ENCODE data around the gene ADGRL3.
"Not testable (repeated sequence)": the region's sequence is repeated elsewhere in the genome, so short reads cannot be mapped to it uniquely, and the experiment has no call there.

ADGRL3 gene

DNA sequence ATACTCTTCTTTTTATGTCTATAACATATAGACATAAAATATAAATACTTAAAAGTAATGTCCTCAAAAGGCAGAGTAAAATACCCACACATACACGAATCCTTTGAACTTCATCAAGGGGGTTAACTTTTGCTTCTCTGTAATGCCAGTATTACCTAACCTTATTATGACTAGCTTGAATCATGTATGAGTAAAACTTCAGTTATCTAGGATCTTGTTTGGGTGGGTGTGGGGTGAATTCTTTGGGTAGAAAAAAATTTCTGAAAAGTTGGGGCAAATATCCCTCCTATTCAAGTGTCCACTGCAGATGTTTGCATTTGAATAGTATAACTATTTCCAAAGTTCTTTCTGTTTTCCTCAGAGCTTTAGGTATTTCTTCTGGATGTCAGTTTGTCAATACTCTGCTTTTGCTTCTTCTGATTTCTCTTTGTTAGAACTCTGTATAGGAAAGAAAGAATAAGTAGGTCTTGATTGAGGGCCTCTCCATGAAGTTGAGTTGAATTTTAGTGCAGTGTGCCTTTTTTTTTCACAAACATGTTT lies 173.8 kb downstream of the ADGRL3 start:
- DNase-seq, result no peak

DNA sequence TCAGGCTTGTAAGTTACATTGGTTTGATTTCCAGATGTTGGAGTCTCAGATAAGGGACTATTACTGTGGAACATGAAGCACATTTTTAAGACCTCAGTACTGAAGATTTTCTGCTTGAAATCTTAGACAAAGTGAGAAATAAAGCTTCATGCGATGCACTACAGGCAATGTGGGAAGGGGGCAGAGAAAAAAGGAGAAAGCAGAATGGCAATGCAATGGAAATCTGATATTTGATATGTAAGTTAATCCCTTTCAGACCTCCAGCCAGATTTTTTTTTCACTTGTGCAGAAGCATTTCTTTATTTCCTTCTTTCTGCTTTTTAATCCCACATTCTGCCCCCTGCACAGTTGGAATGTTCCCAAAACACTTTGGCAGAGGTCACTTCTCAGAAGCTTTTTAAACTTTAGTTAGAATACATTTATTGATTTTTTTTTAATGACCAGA lies 174.3 kb downstream of the ADGRL3 start:
- no peak for DNase-seq

DNA sequence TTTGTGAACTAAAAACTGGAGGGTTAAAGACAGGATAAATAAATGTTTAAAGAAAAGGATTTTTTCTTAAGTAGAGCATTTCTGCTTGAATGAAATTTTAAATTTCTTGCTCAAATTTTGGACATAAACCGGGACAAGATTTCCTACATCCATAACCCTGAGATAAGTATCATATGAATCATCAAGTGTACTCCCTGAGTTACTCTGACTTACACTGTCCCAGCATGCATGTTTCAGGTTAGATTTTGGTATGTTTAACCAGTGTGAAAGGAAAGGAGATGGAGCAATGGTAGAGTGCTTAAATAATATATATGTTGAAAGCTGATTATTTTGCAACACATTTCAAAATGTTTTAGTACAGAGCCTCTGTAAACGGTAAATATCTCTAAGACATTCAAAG lies 175.2 kb downstream of the ADGRL3 start:
- no peak for DNase-seq

DNA sequence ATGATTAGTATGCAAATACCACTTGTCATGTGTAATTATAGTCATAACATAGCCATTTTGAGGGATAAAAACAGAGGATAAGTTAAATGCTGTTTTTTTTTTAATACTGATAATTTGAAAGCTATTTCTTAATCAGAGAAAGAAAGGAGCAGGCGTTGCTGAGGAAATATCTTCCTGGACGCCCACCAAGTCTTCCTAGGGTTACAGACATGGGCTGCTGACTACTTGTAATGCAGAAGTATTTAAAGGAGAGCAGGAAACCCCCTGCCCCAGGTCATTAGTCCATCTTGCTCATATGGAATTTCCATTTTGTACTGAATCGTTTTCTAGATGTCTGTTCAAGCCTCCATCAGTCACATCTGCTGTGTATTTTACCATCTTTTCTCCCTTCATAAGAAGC lies 176.2 kb downstream of the ADGRL3 start:
- DNase-seq, result no peak

DNA sequence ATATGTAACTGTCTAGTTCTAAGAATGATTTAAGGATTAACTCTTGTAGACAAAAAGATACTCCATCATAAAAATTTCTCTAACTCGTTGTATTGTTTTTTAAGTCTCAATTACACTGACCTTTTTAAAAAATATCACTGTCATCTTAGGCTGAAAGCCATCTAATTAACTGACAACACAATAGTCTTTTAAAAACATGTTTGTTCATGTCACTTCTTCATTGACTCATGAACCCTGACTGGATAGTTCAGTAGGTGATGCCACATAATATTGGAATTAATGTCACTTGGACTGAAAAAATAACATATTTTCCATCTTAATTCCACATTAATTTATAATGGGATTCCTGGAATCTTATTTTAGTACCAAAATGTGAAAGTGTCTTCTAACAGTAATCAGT lies 179.3 kb downstream of the ADGRL3 start:
- no peak for DNase-seq

DNA sequence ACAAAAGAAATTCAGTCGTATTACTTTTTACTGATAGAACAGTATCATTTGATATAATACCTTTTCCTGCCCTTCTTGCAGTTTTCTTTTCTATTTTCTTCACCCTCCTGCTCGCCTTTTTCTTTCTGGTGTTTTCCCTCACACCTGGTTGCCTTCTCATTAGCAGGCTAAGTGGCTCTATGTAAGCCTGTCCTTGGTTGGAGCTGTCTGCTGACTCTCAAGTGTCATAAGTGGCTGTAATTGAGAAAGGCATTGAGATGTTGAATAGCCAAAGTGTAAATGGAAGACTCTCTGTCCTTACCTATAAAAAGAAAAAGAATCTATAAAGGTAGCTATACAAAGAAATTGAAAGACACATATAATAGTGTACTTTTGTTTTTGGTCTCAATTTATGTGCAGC lies 180.7 kb downstream of the ADGRL3 start:
- DNase-seq, result peak; percentile 66

DNA sequence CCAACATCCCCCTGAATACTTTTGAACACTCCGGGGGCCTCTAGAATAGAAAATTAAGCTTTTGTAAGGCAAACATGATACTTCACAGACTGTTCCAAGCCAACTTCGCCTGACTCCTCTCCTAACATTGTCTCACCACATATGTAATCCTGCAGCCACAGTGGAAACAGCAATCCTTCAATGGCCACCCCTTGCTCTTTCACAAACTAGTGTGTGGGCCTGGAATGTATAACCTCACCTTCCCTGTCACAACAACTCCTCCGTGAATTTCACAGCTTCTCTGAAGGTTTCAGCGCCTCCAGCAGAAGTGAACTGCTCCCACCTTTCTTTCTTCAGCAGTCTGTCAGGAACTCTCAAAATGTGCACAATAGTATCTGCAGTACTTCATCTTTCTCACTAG lies 185.1 kb downstream of the ADGRL3 start:
- DNase-seq, result no peak

DNA sequence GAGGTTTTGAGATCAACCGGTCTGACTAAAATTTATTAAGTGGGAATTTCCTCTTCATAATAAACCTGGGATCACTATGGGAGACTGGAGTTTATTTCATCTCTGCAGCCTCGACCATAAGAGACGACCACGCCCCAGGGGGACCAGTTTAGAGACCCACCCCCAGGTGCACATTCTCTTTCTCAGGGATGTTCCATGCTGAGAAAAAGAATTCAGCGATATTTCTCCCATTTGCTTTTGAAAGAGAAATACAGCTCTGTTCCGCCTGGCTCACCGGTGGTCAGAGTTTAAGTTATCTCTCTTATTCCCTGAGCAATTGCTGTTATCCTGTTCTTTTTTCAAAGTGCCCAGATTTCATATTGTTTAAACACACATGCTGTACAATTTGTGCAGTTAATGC lies 187.2 kb downstream of the ADGRL3 start:
- DNase-seq, result not testable (repeated sequence)

DNA sequence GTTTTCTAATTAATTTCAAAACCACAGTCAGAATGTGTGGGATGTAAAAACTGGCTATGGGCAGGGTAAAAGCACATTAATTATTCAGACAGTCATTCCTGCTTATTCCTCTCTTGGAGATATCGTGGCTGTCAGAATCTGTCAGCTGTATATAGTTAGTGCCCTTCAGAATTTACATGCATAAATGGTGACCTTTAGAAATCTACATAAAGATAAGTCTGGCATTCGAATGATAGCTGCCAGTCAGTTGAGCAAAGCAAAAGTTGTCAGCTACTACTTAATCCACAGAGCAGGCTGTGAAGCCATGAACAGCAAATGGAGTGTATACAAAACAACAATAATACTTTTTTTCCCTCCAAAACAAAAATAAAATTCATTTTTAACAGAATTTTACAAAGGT lies 189.5 kb downstream of the ADGRL3 start:
- no peak for DNase-seq

DNA sequence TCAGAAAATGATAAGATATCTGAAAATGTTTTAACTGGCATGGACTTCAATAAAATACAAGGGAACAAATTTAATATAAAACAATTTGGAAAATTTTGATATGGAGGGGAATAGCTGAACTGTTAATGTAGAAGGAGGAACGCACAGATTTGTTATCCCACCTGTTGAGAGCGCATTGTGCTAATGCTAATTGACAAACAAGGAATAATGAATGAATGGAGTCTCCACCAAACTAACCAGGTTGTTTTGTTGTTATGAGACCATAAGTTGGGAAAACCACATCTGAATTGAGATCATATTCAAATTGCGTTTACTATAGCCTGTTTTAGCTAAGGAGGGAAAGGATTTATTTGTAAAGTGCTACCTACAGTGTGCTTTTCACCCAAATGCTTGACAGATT lies 195.6 kb downstream of the ADGRL3 start:
- DNase-seq, result no peak

DNA sequence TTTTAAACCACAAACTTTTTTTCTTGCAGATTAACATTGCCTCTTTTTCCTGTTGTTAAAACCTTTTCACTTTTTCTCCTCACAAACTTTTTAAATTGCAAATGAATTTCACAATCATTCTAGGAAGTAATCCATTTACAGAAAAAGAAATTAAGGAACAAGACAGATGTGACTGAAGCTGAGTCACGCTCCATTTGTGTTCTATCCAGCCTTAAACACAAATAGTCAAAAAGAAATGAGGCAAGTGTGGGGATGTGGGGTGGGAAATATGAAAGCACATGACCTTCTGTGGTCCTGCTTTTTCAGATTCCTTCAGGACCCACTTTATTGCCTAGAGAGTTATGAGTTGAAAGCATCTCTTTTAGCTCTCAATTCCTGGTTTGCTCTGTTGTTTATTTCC lies 197.0 kb downstream of the ADGRL3 start:
- no peak for DNase-seq

DNA sequence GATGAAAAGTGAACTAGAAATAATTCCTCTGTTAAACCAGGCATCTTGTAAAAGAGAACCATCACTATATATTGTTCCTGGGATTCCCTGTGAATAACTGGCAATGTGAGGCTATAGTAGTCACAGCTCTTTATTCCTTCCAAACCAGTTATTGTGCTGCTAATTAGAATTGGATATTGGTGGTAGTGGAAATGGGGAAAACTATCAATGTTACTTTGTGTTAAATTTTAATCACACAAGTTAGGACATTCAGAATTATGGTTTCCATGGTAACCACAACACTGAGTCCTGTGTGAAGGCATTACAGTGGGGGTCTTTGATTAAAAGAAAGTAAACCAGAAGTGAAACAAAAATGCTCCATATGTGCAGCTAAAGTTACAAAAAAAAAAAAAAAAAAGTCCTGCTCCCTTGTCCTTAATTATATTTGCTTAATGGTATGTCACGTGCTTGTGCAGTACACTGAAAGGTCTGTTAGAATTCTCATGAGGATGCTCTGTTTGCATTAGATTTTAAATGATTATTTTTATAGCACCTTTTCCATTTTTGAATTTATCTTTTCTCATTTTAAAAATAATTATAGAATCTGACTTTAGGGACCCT lies 200.4 kb downstream of the ADGRL3 start:
- DNase-seq, result no peak

DNA sequence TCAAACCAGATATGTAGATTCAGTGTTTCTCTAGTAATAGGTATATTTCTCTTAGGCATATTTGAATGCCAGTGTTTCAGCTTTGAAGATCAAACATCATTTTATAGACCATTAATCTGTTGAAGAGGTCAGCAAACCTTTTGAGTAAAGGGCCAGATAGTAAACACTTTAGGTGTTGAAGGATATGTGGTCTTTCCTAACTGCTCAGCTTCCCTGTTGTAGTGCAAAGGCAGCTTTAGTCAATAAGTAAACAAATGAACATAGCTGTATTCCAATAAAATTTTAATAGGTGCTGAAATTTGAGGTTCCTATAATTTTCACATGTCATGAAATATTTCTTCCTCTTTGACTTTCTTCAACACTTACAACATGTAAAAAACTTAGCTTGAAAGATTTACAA lies 201.6 kb downstream of the ADGRL3 start:
- DNase-seq, result no peak

DNA sequence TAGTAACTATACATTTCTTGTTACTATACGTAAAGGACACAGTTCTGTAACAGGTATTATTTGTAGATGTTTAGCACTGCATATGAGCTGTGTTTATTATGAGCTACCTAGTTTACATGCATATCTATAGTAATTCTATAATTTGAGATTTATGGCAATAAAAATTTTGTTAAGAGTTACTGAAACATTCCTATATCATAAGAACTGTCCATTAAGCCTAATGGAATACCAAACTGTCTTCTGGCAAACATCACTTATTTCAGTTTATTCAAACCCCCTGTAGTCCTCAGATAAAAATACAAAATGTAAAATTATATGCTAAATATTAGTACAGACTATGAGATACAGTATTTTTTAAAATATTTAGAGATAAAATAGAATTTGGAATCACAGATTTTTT lies 205.2 kb downstream of the ADGRL3 start:
- DNase-seq, result no peak

DNA sequence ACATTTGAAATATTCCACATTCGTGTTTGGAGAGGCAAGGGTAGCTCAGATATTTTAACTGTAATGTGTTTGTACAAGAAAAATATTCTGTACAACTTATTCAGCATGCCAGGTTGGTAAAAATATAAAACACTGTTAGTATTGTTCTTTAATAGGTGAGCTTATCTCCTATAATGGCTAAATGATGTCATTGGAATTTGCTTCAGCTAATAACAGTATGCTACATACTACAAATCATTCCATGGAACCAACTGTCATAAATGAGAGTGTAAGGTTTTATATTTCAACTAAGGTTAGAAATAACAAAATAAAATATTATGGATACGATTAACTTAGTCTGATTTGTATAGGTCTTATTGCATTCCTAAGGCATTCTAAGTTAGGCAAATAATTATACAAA lies 206.6 kb downstream of the ADGRL3 start:
- DNase-seq, result no peak

DNA sequence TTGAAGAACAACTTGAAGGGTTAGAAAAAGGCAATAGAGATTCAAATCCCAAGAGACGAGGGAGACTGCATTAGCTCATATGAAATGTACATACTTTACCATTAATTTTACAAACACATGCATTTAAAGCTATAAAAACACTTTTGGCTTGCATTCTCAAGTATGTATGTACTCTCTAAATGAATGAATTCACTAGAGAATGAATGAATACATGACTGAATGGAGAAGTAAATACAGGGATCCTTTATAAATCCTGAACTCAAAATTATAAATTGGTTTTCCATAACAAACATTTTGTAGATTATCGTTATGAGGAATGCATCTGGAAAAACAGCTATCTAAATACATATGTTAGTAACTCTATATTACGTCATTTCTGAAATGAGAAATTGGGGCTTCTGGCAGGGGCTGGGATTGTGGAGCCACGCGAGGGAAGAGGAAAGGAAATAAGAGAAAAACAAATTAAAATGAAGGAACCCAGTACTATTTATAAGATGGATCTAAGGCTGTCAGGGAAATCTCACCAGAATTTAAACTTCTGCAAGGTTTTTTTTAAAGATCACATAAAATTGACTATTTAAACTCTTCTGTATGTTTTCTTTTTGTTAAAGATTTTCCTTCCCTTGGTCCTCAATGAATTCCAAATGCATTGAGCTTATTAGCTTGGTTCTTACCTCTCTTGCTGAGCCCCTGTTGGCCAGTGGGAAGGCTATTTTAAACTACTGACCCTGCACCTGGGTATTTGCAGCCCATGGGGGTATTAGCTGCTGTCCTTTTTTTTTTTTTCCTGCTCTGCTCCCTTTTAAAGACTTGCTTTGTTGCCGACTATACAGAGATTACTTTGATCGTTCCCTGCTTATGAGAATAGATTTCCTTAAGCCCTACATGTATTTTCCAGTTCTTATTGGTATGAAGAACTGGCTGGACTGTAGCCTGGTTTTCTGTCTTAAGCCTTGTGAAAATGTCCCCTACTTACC lies 207.8 kb downstream of the ADGRL3 start:
- DNase-seq, result no peak

DNA sequence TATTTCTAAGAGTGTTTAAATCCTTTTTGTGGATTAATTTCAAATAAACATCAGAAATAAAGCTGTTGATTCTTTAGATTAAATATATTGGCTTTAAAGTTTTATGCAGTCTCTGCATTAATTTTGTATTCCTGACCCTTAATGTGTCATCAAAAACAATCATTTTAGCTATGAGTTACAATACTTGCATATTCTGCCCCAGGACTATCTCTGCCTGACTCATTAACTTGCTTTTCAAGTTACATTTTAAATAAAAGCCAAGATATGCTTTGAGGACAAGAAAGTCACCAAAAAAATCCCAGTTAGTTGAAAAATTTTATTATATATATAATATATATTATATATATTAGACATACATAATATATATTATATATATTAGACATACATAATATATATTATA lies 208.7 kb downstream of the ADGRL3 start:
- DNase-seq, result no peak

DNA sequence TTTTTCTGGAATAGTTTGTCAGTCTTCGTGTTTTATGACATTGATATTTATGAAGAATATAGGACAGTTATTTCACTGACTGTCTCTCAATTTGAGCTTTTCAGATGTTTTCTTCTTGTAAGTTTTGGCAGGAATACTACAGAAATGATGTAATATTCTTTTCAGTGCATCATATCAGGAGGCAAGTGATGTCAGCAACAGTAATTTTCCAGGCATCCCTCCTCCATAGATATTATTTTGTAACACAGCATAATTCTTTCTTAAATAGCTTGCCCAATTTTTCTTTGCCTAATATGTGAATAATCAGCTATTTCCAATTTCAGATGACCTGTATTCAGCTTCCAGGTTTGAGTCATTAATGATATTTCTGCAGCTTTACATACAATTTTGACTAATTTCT lies 211.1 kb downstream of the ADGRL3 start:
- no peak for DNase-seq

DNA sequence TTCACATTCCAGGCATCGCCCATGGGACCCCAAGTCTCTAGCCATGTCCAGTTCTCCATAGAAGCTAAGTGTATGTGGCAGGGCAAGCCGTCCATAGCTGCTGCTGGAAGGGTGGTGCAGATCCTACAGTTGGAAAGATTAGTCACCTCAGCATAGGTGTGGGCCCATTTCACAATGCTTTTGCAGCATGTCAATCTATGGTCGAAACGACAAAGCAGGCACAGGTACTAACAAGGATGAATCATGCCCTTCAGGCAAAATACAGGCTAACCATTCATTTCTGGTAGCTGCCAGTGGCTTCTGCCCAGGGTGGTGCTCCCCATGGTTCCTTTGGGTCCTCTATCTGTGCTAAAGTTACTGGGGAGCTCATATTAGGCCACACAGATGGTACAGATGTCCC lies 225.2 kb downstream of the ADGRL3 start:
- no peak for DNase-seq

DNA sequence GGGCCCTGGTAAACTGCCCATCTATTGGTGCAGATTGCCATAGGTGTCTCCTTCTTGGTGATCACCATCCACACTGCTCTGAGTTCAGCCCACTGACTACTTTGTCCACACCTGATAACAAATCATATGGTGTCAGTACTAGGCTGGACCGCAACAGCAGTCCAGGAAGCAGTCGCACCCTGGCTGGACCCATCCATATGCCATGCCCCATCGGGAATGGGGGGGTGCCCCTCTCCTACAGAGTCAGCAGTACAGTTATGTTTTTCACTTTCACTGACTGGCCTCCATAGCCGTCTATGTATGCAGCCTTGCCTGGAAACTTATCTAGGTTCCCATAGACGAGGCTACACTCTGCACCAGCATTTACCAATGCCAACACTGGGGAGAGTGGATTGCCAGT lies 226.1 kb downstream of the ADGRL3 start:
- DNase-seq, result no peak

DNA sequence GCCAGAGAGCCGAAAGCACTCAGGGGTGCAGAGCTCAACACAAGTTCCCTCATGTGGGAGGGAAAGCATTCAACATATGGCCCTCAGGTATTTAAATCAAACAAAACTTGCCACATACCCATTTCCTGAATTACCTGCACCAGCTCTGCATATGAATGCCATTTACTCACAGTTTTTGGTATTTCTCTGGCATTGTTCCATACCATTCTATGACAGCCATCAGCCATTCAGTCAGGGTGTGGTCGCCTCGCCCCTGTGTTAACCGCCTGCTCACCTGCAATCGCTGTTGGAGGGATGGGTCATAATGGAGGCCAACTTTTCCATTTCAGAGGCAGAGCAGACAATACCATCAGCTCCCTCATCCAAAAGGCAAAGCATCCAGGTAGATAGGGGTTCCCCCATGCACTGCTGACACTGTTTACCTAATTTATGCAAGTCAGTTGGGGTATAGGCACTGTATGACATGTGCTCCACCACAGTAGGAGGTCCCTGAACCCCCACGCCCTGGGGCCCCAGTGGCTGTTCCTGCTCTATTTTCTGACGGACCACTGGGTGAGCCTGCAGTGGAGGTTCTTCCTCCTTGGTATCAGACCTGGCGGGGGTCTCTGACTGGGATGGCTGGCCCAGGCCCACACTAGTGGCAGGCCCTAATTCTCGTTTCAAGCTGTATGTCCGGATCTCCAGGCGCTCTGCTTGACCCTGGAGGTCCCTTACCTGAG lies 227.1 kb downstream of the ADGRL3 start:
- no peak for DNase-seq

DNA sequence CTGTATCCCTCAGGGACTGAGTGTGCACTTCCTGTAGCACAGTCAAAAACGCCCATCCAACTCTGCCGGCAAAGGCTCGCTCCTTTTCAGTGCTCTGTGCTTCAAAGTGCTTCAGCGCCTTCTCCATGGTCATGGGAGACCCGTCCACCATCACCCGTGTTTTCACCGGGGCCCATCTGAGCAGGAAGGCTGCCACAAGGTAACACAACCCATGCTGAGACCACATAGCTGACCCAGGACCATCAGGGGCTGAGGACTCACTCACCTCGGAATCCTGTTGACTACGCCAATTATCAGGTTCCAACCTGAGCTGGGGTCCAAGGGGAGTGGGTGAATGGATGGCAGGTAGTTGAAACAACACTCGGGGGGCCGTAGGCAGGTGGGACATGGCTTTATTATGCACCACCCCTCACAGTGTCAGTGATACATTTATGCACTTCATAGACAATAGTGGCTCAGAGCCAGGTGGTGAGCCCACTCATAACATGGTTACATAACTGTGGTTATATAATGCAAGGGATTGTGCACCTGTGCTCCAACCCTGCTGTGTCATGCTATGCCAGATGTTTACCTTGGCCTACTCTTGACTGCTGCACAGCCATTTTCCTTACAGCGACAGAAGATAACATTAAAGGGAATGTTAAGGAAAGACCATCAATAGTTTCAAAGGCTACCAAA lies 227.8 kb downstream of the ADGRL3 start:
- no peak for DNase-seq

DNA sequence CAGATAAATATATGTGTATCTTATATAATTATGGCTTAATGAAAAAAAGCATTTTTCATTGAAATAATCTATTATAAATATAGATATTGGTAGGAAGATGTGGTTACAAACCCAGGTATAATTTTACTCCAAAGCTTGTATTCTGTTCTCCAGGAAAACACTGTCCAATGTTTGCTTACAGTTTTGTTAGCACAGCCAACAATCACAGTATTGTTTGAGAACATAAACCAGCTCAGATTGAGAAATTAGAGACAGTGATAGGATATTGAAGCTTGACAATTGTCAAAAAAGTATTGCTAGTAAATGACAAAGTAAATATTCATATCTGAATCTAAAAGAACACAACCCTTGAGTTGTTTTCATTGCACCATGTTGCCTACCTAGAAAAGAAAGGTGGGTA lies 228.8 kb downstream of the ADGRL3 start:
- DNase-seq, result no peak

Data from NCI-H1105 (cell line).